Thymus (tissue), 11 donors: ENCODE data around the gene ZNF548. TPM values are rescaled to one million over a fixed set of nuclear protein-coding genes. Genes with fewer than 3 reads are reported as not detected.

Experiments used
- DNase-seq, 9 donors: peaks; one replicate each; pipeline ENCODE4 v3.0.0-alpha.2; 2013; ENCODE audit warnings: low spot score in 9 of 9, low read depth in 6 of 9, missing footprints in 1 of 9
- H3K27ac ChIP-seq, 2 donors: one replicate each; pipeline ENCODE4 v1.5.1; 2013; ENCODE audit warnings: control low read depth in 1 of 2, low read depth in 1 of 2, low read length in 1 of 2, mild to moderate bottlenecking in 1 of 2, moderate library complexity in 1 of 2
- H3K27me3 ChIP-seq, 2 donors: one replicate each; pipeline ENCODE4 v1.5.1; 2013; ENCODE audit warnings: low read length in 1 of 2; ENCODE audit not compliant: control insufficient read depth in 2 of 2, insufficient read depth in 1 of 2
- H3K36me3 ChIP-seq, 2 donors: one replicate each; pipeline ENCODE4 v1.5.1; 2013; ENCODE audit warnings: low read length in 1 of 2, mild to moderate bottlenecking in 1 of 2, moderate library complexity in 1 of 2; ENCODE audit not compliant: control insufficient read depth in 2 of 2, insufficient read depth in 2 of 2
- H3K4me1 ChIP-seq, 2 donors: one replicate each; pipeline ENCODE4 v1.5.1; 2013; ENCODE audit warnings: low read length in 2 of 2; ENCODE audit not compliant: control insufficient read depth in 2 of 2, insufficient read depth in 2 of 2
- H3K4me3 ChIP-seq, 2 donors: one replicate each; pipeline ENCODE4 v1.5.1; 2013; ENCODE audit warnings: low read length in 2 of 2, control low read depth in 1 of 2, mild to moderate bottlenecking in 1 of 2
- H3K9me3 ChIP-seq, 2 donors: one replicate each; pipeline ENCODE4 v1.5.1; 2013; ENCODE audit warnings: low read length in 1 of 2, mild to moderate bottlenecking in 1 of 2; ENCODE audit not compliant: control insufficient read depth in 2 of 2, insufficient read depth in 1 of 2
- WGBS: extraction: QIAGEN DNeasy Blood & Tissue Kit; methylation state at CpG from one replicate; pipeline ENCODE4 v1.1.7; 2013; 5-methylcytosine and 5-hydroxymethylcytosine counted together
- polyA plus RNA-seq: library from polyadenylated mRNA; stranded (reverse); fragments of 200-250 nt; gene quantifications from one replicate; pipeline ENCODE4 v1.2.3, GENCODE V29; 2013
- total RNA-seq: library from RNA; stranded (reverse); fragments of 120-200 nt; gene quantifications from one replicate; pipeline ENCODE4 v1.2.4, GENCODE V29; 2013
- donor health status: healthy.

ZNF548 gene
- total and polyA plus RNA-seq, 2 donors: 14.7 to 26.4 TPM

DNA sequence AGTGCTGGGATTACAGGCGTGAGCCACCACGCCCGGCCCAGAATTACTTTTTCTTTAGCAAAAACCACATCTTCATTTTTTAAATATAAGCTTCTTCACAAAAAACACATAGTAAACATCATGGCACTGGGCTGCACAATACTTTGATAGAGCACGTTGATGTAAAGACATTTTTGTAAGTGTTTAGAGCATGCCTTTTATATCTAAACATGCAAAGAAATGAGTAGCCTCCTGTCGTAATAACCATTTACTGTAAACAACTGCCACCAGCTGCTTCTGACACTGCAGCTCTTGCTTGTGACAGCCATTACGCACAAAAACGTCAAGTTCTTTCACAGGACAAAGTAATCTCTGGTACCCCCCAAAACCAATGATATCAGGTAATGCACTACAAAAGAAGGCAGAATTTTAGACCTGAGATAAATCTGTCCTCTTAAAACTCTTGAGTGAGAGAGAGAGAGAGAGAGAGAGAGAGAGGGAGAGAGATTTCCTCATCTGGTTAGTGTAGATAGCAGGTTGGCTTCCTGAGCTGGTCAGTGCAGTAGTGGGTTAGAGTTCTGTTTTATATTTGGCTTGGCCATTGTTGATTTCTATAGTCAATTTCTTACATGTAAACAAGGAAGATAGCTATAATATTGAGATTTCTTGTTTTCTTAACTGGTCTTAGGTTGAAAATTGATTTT, 6.7 kb upstream of the ZNF548 start:
- Histone ChIP-seq H3K36me3 (peaks cover 2 to 3% of the 10 kb centered on the region in 2 donors), H3K27me3 (no peaks in the 10 kb centered on the region), H3K9me3 (peaks cover 2 to 4% of the 10 kb centered on the region in 2 donors), H3K4me3 (no peak overlapping the region), H3K4me1 (no peaks in the 10 kb centered on the region), H3K27ac (no peak overlapping the region)
- WGBS: 89% methylated on average over 7 of the region's 7 CpGs
- no peak for DNase-seq

DNA sequence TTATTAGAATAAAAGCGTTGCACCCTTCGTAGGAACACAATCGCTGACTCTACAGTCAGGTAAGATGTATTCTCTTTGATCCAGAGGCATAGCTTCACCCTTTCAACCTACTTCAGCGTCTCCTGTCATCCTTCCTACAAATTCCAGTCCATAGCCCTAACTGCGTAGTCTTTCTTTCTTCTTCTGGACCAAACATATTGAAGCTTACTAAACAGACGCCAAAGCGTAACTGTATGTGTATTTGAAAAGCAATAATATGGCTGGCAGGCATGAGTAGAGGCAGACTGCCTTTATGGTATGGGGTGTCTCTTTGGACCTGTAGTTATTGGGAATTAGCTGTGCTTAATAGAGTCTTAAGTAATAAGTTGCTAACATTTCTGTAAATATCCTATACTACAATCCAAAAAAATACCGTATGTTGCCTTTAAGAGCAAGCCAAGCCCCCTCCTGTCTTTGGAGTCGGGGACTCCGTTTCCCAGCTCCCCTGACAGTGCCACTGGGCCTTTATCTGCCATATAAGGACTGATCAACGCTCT, 392 bp upstream of the ZNF548 start:
- H3K27ac ChIP-seq: peak overlapping the region; percentile 75 to 85
- no peaks in the 10 kb centered on the region for H3K27me3 ChIP-seq
- H3K4me3 ChIP-seq: peak overlapping the region; percentile 67 to 82
- DNase-seq: no peak
- H3K36me3 ChIP-seq: peaks cover 5 to 6% of the 10 kb centered on the region in 2 donors
- peaks cover 8 to 10% of the 10 kb centered on the region in 2 donors for H3K4me1 ChIP-seq
- peaks cover 0 to 2% of the 10 kb centered on the region in 2 donors for H3K9me3 ChIP-seq
- 62% methylated on average over 11 of the region's 11 CpGs for WGBS

DNA sequence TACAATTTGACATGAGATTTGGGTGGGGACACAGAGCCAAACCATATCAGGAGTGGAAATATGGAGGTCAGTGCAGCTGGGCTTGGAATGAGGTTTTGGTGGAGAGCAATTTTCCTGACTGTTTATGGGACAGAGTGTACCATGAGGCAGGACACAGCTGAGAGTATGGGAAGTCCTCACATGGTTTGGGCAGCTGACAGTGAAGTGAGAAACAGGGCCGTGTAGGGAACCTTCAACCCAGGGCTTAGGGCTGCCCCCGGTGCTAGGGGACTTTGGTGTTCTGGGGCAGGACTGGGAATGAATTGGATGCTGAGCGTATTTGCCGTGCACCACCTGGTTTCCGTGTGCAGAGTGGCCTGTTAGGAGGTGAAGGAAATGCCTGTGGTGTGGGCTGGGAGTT, 6.1 kb downstream of the ZNF548 start:
- Histone ChIP-seq H3K4me1 (peaks cover under 1 to 3% of the 10 kb centered on the region in 2 donors), H3K36me3 (peaks cover 40 to 51% of the 10 kb centered on the region in 2 donors), H3K27me3 (no peaks in the 10 kb centered on the region), H3K4me3 (no peak overlapping the region), H3K27ac (no peak overlapping the region), H3K9me3 (peaks cover 8 to 11% of the 10 kb centered on the region in 2 donors)
- WGBS: 96% methylated on average over 5 of the region's 5 CpGs
- DNase-seq: no peak

DNA sequence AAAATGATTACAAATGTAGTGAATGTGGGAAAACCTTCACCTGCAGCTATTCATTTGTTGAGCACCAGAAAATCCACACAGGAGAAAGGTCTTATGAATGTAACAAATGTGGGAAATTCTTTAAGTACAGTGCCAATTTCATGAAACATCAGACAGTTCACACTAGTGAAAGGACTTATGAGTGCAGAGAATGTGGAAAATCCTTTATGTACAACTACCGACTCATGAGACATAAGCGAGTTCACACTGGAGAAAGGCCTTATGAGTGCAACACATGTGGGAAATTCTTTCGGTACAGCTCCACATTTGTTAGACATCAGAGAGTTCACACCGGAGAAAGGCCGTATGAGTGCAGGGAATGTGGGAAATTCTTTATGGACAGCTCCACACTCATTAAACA, 9.2 kb downstream of the ZNF548 start:
- DNase-seq: no peak
- peaks cover 11 to 21% of the 10 kb centered on the region in 2 donors for H3K9me3 ChIP-seq
- H3K27me3 ChIP-seq: no peaks in the 10 kb centered on the region
- WGBS: 98% methylated on average over 5 of the region's 5 CpGs
- no peak overlapping the region for H3K4me3 ChIP-seq
- peaks cover 40 to 50% of the 10 kb centered on the region in 2 donors for H3K36me3 ChIP-seq
- H3K4me1 ChIP-seq: no peaks in the 10 kb centered on the region
- H3K27ac ChIP-seq: no peak overlapping the region

DNA sequence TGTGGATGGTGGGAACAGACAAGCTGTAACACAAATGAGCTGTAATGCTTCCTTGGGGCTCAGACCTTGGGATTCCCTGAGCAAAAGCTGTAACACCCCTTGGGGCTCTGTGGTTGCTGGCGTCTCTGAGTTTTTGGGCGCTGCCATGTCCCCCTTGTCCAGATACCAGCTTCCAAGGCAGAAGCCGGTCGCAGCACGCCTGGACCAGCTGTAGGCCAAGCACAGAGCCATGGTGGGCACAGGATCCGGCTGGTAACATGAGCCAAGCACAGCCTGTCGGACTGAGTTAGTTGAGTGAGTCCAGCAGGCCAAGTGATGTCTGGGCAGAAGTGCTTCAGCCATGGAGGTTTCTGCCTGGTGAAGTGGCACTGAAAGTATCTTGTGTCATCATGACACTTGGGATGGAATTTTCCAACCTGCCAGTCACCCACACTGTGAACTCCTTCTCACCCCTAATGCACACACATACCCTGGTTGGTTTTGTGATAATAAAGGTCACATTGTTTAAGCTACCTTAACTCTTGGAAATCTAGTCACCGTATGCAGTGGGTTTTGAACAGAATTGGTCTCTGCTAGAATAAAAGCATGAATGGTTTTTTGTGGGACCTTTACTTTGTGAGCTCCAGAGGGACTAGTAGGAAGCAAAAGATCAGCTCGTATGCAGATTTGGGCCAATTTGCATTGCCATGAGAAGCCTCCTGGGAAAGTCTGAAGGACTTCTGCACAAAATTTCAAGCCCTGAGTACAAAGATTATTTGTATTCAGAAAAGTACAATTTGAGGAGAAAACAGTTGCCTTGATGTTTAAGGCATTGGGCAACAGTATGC, 14.3 kb downstream of the ZNF548 start:
- Histone ChIP-seq H3K27me3 (no peaks in the 10 kb centered on the region), H3K9me3 (peaks cover 0 to 13% of the 10 kb centered on the region in 2 donors), H3K4me1 (no peaks in the 10 kb centered on the region), H3K36me3 (peaks cover 4 to 5% of the 10 kb centered on the region in 2 donors), H3K27ac (no peak overlapping the region), H3K4me3 (no peak overlapping the region)
- WGBS: 97% methylated on average over 9 of the region's 9 CpGs
- DNase-seq: no peak

DNA sequence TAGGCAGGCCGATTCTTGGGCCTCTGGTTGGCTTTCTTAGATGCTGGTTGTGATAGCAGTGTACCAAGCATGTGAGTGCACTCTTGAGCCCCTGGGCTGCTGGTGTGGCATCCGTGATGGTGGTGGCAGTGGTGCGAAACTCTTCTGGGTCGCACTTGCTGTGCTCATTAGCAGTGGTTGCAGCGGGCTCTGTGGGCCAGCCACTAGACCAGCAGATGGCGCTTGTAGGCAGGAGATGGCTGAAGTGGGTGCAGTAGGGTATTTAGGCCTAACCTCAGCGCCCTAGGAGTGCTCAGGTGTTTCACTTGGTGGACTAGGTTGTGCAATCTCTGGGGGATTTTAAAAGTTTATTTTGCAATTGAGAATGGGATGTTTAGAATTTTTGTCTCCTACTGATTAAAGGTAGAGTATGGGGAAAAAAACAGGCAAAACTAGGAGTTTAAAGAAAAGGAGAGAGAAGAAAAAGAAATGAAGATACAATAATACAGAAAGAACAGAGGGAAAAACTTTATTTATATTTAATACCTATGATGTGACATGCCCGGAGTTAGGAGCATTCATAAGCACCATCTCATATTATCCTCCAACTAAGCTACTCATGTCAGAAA, 17.0 kb downstream of the ZNF548 start:
- peaks cover 3 to 6% of the 10 kb centered on the region in 2 donors for H3K4me1 ChIP-seq
- DNase-seq: peak in 8 of 9 donors; percentile 23 to 80 (median 60)
- peaks cover 0 to 13% of the 10 kb centered on the region in 2 donors for H3K9me3 ChIP-seq
- no peaks in the 10 kb centered on the region for H3K27me3 ChIP-seq
- H3K27ac ChIP-seq: no peak overlapping the region
- peaks cover 0 to 2% of the 10 kb centered on the region in 2 donors for H3K36me3 ChIP-seq
- WGBS: 28% methylated on average over 8 of the region's 8 CpGs
- no peak overlapping the region for H3K4me3 ChIP-seq

DNA sequence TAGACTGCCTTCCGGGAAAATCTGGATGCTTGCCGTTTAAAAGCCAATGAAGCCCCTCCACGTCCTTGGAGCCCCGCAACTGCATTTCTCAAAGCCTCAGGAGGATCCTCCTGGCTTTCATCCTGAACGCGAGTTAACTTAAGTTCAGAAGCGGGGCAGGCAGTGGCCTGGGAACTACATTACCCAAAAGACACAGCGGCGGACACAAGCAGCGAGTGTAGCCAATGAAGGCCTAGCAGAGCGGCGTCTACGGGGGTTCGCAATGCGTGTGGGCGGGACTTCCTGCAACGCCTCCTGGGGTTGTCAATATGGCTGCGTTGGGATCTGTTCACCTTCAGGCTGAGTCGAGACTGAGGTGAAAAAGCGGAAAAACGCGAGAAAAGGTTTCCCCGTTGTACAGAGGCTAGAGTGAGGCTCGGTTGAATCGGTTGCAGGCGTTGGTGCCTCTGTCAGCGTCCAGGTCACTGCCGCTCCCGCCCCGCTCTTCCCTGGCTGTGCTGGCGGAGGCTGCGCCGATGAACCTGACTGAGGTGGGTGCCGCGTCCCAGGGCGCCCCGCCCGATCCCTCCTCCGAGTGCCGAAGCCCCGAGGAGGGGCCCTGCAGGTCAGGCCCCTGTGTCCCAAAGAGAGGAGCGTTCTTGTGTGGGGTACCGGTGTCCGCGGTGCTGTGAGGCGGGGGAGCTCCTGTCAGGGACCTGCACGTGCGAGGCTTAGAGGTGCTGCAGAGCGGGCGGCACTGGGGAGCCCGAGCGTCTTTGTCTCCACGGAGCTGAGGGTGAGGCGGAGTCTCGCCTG, 21.4 kb downstream of the ZNF548 start, which contains the start of gene ZNF17:
TSS of gene ZNF17 (plus strand) at position 285 of the 795 bp plus-strand sequence. CDS start 2,455 bp downstream, outside the sequence.
- peak; percentile 82 to 96 (median 91) for DNase-seq
- H3K4me3 ChIP-seq: peak within 1 kb of the TSS; percentile 87 to 90
- peaks cover 9 to 12% of the 10 kb centered on the region in 2 donors for H3K4me1 ChIP-seq
- peaks cover 3 to 19% of the 10 kb centered on the region in 2 donors for H3K36me3 ChIP-seq
- under 1% methylated on average over 55 of the region's 55 CpGs for WGBS
- H3K27me3 ChIP-seq: no peaks in the 10 kb centered on the region
- H3K27ac ChIP-seq: peak within 1 kb of the TSS; percentile 6 to 64
- H3K9me3 ChIP-seq: no peaks in the 10 kb centered on the region

DNA sequence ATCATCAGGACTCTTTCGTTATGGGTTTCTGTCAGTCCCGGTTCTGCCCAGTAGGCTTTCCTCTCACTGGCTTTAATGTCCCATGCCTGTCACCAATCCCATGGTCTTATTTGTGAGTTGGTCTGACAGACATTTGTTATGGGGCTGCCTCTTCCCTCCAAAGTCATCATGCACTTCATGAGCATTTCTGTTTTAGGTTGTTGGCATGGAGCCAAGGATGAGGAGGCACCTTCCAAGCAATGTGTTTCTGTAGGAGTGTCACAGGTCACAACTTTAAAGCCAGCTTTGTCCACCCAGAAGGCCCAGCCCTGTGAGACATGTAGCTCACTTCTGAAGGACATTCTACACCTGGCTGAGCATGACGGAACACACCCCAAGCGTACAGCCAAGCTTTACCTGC, 29.8 kb downstream of the ZNF548 start:
- peaks cover 32 to 44% of the 10 kb centered on the region in 2 donors for H3K36me3 ChIP-seq
- H3K9me3 ChIP-seq: peaks cover 0 to 4% of the 10 kb centered on the region in 2 donors
- H3K4me1 ChIP-seq: no peaks in the 10 kb centered on the region
- H3K27me3 ChIP-seq: no peaks in the 10 kb centered on the region
- DNase-seq: no peak
- H3K4me3 ChIP-seq: no peak overlapping the region
- 96% methylated on average over 4 of the region's 4 CpGs for WGBS
- no peak overlapping the region for H3K27ac ChIP-seq
